Activated CD4-positive, alpha-beta T cell treated with anti-CD3 and anti-CD28 coated beads, Interleukin-2, amount 50 U/mL, for 1 hour (primary cell): ENCODE measurements around the gene TWIST1.

Experiments used
- DNase-seq: peaks from one replicate; pipeline ENCODE4 v3.0.0-alpha.2; 2020

The TWIST1 gene

GRCh38 chr7:19112274-19113001, 5.0 kb downstream of the TWIST1 start:
- no peak for DNase-seq

- DNase-seq: no peak
Observed at GRCh38 chr7:19111474-19112273, 5.8 kb downstream of the TWIST1 start.

- no peak for DNase-seq
Observed at GRCh38 chr7:19110776-19111175, 6.7 kb downstream of the TWIST1 start.

- no peak for DNase-seq
Observed at GRCh38 chr7:19110026-19110730, 7.3 kb downstream of the TWIST1 start.

- no peak for DNase-seq
Observed at GRCh38 chr7:19109000-19109946, 8.2 kb downstream of the TWIST1 start.

GRCh38 chr7:19107356-19108146, 9.9 kb downstream of the TWIST1 start:
- DNase-seq: no peak

GRCh38 chr7:19107081-19107355, 10.4 kb downstream of the TWIST1 start:
- DNase-seq: no peak

- DNase-seq: no peak
Observed at GRCh38 chr7:19106241-19107080, 11.0 kb downstream of the TWIST1 start.

- no peak for DNase-seq
Observed at GRCh38 chr7:19105546-19105945, 11.9 kb downstream of the TWIST1 start.

GRCh38 chr7:19104811-19105210, 12.6 kb downstream of the TWIST1 start:
- DNase-seq: no peak

- DNase-seq: no peak
Observed at GRCh38 chr7:19102884-19103283, 14.6 kb downstream of the TWIST1 start.

GRCh38 chr7:19101909-19102308, 15.5 kb downstream of the TWIST1 start:
- no peak for DNase-seq

GRCh38 chr7:19101472-19101871, 16.0 kb downstream of the TWIST1 start:
- no peak for DNase-seq

GRCh38 chr7:19099924-19100323, 17.5 kb downstream of the TWIST1 start:
- DNase-seq: no peak

GRCh38 chr7:19099194-19099593, 18.2 kb downstream of the TWIST1 start:
- DNase-seq: no peak

GRCh38 chr7:19098510-19098909, 18.9 kb downstream of the TWIST1 start:
- DNase-seq: no peak

- DNase-seq: no peak
Observed at GRCh38 chr7:19097165-19098055, 20.0 kb downstream of the TWIST1 start.

- DNase-seq: no peak
Observed at GRCh38 chr7:19095353-19095860, 22.0 kb downstream of the TWIST1 start.

- no peak for DNase-seq
Observed at GRCh38 chr7:19094598-19095352, 22.7 kb downstream of the TWIST1 start.
